Common myeloid progenitor, CD34-positive (primary cell): ENCODE measurements around the gene COL15A1.

Experiments
- CTCF ChIA-PET: fragments of 350-600 bp; sonication (Branson Sonifier 250); formaldehyde crosslinking; loops from one replicate; lab custom pipeline; 2021; ENCODE audit warnings: antibody characterized with exemption; lab: Charles Lee
- POLR2A ChIA-PET: fragments of 350-600 bp; sonication (Branson Sonifier 250); formaldehyde crosslinking; loops from one replicate; lab custom pipeline; 2021; ENCODE audit warnings: antibody characterized with exemption; lab: Charles Lee
- DNase-seq, 3 donors: peaks; one replicate each; pipeline versions ENCODE4 v3.0.0 to v3.0.0-alpha.2; 2013
- H3K27ac ChIP-seq, 2 experiments: 1 replicate in 1 of 2; 2 replicates in 1 of 2; pipeline ENCODE4 v1.7.0; 2013; ENCODE audit warnings: inconsistent platforms in 2 of 2, low read length in 2 of 2, mild to moderate bottlenecking in 2 of 2, low read depth in 1 of 2, moderate library complexity in 1 of 2; ENCODE audit not compliant: severe bottlenecking in 2 of 2, insufficient read depth in 1 of 2, poor library complexity in 1 of 2
- H3K27me3 ChIP-seq, 5 experiments: replicated peaks in 2 of 5; 1 replicate in 3 of 5; 2 replicates in 2 of 5; pipeline versions ENCODE4 v1.6.1 to v1.7.0; 2013; ENCODE audit warnings: low read length in 4 of 5, mild to moderate bottlenecking in 2 of 5, moderate library complexity in 2 of 5, inconsistent platforms in 1 of 5; ENCODE audit not compliant: insufficient read depth in 5 of 5, control insufficient read depth in 4 of 5
- H3K36me3 ChIP-seq, 4 experiments: 1 replicate in 2 of 4; 2 replicates in 2 of 4; pipeline versions ENCODE4 v1.6.1 to v1.7.0; 2013; ENCODE audit warnings: low read length in 3 of 4, control low read depth in 1 of 4, mild to moderate bottlenecking in 1 of 4; ENCODE audit not compliant: control insufficient read depth in 4 of 4, insufficient read depth in 4 of 4
- H3K4me1 ChIP-seq, 4 experiments: 1 replicate in 3 of 4; 2 replicates in 1 of 4; pipeline versions ENCODE4 v1.6.1 to v1.7.1; 2013; ENCODE audit warnings: low read length in 3 of 4, mild to moderate bottlenecking in 3 of 4, control low read depth in 1 of 4, inconsistent platforms in 1 of 4, moderate library complexity in 1 of 4; ENCODE audit not compliant: control insufficient read depth in 4 of 4, insufficient read depth in 4 of 4; ENCODE audit errors: control extremely low read depth in 1 of 4
- H3K4me3 ChIP-seq, 7 experiments: 1 replicate in 4 of 7; 2 replicates in 3 of 7; pipeline versions ENCODE4 v1.5.1 to v1.7.0; 2013; ENCODE audit warnings: mild to moderate bottlenecking in 7 of 7, low read length in 6 of 7, moderate library complexity in 6 of 7, inconsistent platforms in 2 of 7, low read depth in 2 of 7, control low read depth in 1 of 7; ENCODE audit not compliant: insufficient read depth in 4 of 7, control insufficient read depth in 1 of 7; ENCODE audit errors: extremely low read depth in 1 of 7
- H3K9me3 ChIP-seq, 5 experiments: 1 replicate in 4 of 5; 2 replicates in 1 of 5; pipeline versions ENCODE4 v1.6.1 to v1.7.1; 2013; ENCODE audit warnings: low read length in 4 of 5, mild to moderate bottlenecking in 2 of 5, inconsistent platforms in 1 of 5, low read depth in 1 of 5, moderate library complexity in 1 of 5; ENCODE audit not compliant: control insufficient read depth in 4 of 5, insufficient read depth in 2 of 5; ENCODE audit errors: control extremely low read depth in 1 of 5
- WGBS: methylation state at CpG from one replicate; pipeline ENCODE4 v1.1.5; 2013; ENCODE audit not compliant: insufficient coverage; 5-methylcytosine and 5-hydroxymethylcytosine counted together

The COL15A1 gene

GRCh38 chr9:98942906-98943681 lies 613 bp upstream of the COL15A1 start:
- ChIA-PET CTCF (interaction anchor here (1.8 kb wide), 1 partner anchor 19 kb away, joined by 3 read pairs; no protein-coding TSS in a partner anchor), POLR2A (interaction anchor here (0.6 kb wide), 1 partner anchor 1322 kb away, joined by 4 read pairs; no protein-coding TSS in a partner anchor)
- H3K36me3 ChIP-seq = no peaks in the 10 kb centered on the region
- no peaks in the 10 kb centered on the region for H3K9me3 ChIP-seq
- peaks cover 24 to 76% (median 44%) of the 10 kb centered on the region in 5 experiments for H3K27me3 ChIP-seq
- 65% methylated on average over 15 of the region's 15 CpGs for WGBS
- no peak overlapping the region for H3K27ac ChIP-seq
- no peak for DNase-seq
- peaks cover 0 to 12% (median 11%) of the 10 kb centered on the region in 4 experiments for H3K4me1 ChIP-seq
- peak overlapping the region in 3 of 7 experiments; percentile 61 to 68 (median 63) for H3K4me3 ChIP-seq

GRCh38 chr9:98944057-98944733 lies 488 bp downstream of the COL15A1 start:
- peak; percentile 11 to 71 (median 58) for DNase-seq
- Histone ChIP-seq H3K9me3 (no peaks in the 10 kb centered on the region), H3K4me3 (peak overlapping the region; percentile 2 to 68 (median 26)), H3K27me3 (peaks cover 19 to 71% (median 42%) of the 10 kb centered on the region in 5 experiments), H3K4me1 (peaks cover 0 to 12% (median 11%) of the 10 kb centered on the region in 4 experiments), H3K27ac (no peak overlapping the region), H3K36me3 (no peaks in the 10 kb centered on the region)
- WGBS = 2% methylated on average over 46 of the region's 46 CpGs
- ChIA-PET CTCF (interaction anchor here (1.1 to 1.2 kb wide), 2 partner anchors 12 to 96 kb away, joined by 3 read pairs; no protein-coding TSS in a partner anchor), POLR2A (no interaction called here)

GRCh38 chr9:98944734-98945074 lies 997 bp downstream of the COL15A1 start:
- peak overlapping the region in 2 of 7 experiments; percentile 61 to 68 for H3K4me3 ChIP-seq
- H3K27me3 ChIP-seq = peaks cover 17 to 68% (median 40%) of the 10 kb centered on the region in 5 experiments
- CTCF ChIA-PET = interaction anchor here (1.1 to 1.2 kb wide), 2 partner anchors 12 to 97 kb away, joined by 3 read pairs; no protein-coding TSS in a partner anchor

GRCh38 chr9:98949565-98949964 lies 5.9 kb downstream of the COL15A1 start:
- POLR2A ChIA-PET = no interaction called here
- Histone ChIP-seq H3K4me3 (no peak overlapping the region), H3K36me3 (no peaks in the 10 kb centered on the region), H3K9me3 (no peaks in the 10 kb centered on the region), H3K4me1 (peaks cover 0 to 3% (median 2%) of the 10 kb centered on the region in 4 experiments), H3K27ac (no peak overlapping the region), H3K27me3 (peaks cover 6 to 31% (median 22%) of the 10 kb centered on the region in 5 experiments)
- CTCF ChIA-PET = no interaction called here
- no peak for DNase-seq

More at GRCh38 chr9:98944734-98945074, 997 bp downstream of the COL15A1 start:
- no peak overlapping the region for H3K27ac ChIP-seq
- H3K4me1 ChIP-seq = peaks cover 0 to 12% (median 11%) of the 10 kb centered on the region in 4 experiments
- WGBS = 26% methylated on average over 6 of the region's 9 CpGs
- no peaks in the 10 kb centered on the region for H3K36me3 ChIP-seq
- no peak for DNase-seq
- no peaks in the 10 kb centered on the region for H3K9me3 ChIP-seq
- POLR2A ChIA-PET = no interaction called here

GRCh38 chr9:98950262-98950661 lies 6.6 kb downstream of the COL15A1 start:
- WGBS = no CpG with 5 or more reads among the region's 1 CpG
- H3K27me3 ChIP-seq = peaks cover 4 to 24% (median 15%) of the 10 kb centered on the region in 5 experiments
- CTCF ChIA-PET = no interaction called here

GRCh38 chr9:98951967-98952366 lies 8.3 kb downstream of the COL15A1 start:
- H3K9me3 ChIP-seq = peaks cover 0 to 3% (median 0%) of the 10 kb centered on the region in 5 experiments
- no peak overlapping the region for H3K27ac ChIP-seq
- H3K4me3 ChIP-seq = no peak overlapping the region
- no peak for DNase-seq
- no peaks in the 10 kb centered on the region for H3K4me1 ChIP-seq
- H3K27me3 ChIP-seq = peaks cover 0 to 8% (median 0%) of the 10 kb centered on the region in 5 experiments
- no peaks in the 10 kb centered on the region for H3K36me3 ChIP-seq
- WGBS = no CpG with 5 or more reads among the region's 1 CpG
- ChIA-PET POLR2A (interaction anchor here (0.6 kb wide), 1 partner anchor 9 kb away, joined by 5 read pairs; no protein-coding TSS in a partner anchor), CTCF (no interaction called here)

More at GRCh38 chr9:98950262-98950661, 6.6 kb downstream of the COL15A1 start:
- Histone ChIP-seq H3K9me3 (no peaks in the 10 kb centered on the region), H3K4me1 (no peaks in the 10 kb centered on the region), H3K36me3 (no peaks in the 10 kb centered on the region), H3K4me3 (no peak overlapping the region), H3K27ac (no peak overlapping the region)
- no peak for DNase-seq
- POLR2A ChIA-PET = no interaction called here
